RPMI7951 (cell line): ENCODE measurements around the gene ATP5F1D. TPM values are rescaled to one million over a fixed set of nuclear protein-coding genes. Genes with fewer than 3 reads are reported as not detected.
A peak's percentile ranks its signal among the peaks of the same experiment; 100 is the strongest.

Experiments used
- DNase-seq: peaks from one replicate; pipeline ENCODE4 v3.0.0-alpha.2; 2012; ENCODE audit warnings: low read depth
- total RNA-seq: library from RNA; depleted of rRNA; stranded (reverse); fragments of >200 nt; shearing (Covaris generic); gene quantifications from 2 replicates; pipeline ENCODE4 v1.2.3, GENCODE V29; 2014

ATP5F1D gene
- total RNA-seq, 1 experiment from 2014 or later: 41.8 TPM

DNA sequence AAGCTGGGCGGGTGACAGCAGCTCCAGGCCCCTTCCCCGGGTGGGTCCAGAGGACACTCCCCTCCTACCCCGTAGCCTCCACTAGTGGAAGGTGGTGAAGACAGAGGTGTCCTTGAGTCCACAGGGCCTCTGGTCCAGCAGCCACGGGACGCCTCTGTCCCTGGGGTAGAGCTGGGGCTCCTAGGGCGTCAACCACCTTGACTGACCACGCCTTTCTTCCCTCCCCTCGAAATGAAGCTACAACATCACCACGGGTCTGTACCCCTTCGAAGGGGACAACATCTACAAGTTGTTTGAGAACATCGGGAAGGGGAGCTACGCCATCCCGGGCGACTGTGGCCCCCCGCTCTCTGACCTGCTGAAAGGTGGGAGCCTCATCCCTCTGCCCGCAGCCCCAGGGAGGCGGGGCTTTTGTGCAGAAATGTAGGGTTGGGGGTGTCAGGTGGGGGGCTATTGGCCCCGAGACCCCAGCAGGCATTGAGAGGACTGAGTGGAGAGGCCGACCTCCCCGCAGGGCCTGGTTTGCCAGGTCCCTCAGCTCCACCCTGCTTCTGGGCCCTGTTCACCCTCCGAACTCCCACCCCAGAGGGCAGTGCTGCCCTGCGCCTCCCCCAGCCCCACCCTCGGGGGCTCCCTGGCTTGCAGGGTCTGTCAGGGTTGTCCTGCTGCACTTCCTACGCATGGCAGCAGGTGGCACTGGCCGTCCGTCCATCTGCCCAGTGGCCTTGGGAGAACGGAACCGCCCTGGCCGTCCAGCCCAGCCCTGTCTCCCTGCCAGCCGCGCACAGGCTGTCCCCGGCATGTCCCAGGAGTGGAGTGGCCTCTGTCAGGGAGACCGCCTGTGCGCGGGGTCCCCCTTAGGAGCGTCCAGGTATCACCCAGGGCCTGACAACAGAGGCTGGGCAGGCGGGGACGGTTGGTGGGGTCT, 20.3 kb upstream of the ATP5F1D start:
- peak; percentile 39 for DNase-seq

DNA sequence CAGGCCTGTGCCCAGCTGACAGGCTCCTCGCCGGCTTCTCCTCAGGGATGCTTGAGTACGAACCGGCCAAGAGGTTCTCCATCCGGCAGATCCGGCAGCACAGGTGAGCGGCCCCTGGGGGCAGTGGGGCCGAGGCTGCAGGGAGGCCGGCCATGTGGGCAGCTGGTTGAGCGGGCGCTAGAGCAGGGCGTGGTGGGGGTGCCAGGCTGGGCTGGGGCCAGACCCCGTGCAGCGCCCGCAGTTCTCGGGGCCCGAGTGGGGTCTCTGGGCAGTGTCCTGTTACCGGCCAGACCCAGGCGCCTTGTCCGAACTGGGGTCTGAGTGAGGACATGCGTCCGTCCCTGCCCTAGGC, 19.7 kb upstream of the ATP5F1D start:
- no peak for DNase-seq

DNA sequence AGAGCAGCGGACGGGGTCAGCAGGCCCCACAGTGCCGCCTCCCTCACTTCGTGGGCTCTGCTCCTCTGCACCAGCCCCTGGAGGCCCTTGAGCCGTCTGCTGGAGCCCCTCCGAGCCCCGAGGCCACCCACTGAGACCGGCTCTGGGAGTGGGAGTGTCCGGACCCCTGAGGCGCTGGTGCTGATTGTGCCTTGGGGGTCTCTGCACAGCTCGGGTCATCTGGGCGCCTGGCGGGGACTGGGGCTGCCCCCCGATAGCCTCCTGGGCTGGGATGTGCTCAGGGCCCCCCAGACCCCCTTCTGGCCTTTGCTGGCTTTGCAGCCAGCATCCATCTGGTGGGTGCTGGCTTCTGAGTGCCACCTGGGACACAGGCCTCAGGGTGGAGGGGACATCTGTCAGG, 19.2 kb upstream of the ATP5F1D start:
- no peak for DNase-seq

DNA sequence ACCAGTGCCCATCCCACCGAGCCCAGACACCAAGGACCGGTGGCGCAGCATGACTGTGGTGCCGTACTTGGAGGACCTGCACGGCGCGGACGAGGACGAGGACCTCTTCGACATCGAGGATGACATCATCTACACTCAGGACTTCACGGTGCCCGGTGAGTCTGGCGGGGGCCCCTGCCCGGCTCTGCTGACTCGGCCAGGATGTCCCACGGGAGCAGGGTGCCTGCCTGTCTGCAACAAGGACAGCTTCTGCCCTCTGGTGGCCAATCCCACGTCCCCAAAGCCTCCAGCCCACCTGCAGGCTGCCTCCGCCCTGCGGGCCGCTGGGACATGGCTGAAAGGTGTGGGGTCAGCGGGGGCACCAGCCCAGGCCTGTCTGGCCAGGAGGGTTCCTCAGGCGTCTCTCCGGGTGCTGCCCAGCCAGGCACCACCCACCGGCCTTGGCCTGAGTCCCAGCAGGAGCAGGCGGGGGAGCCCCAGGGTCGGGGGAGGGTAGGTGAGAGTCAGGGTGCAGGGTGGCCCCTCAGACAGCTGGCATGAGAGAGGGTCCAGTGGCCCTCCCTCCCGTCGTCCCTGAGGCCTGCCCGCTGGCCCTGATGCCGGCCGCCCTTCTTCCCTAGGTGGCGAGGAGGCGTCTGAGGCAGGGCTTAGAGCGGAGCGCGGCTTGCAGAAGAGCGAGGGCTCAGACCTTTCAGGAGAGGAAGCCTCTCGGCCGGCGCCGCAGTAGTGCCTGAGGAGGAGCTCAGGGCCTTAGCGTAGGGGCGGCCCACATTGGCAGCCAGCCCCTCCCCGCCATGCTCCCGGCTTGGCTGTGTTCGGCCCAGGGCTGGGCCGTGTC, 18.3 kb upstream of the ATP5F1D start:
- DNase-seq: peak; percentile 43

- DNase-seq: no peak
These were observed 17.3 kb upstream of the ATP5F1D start for GRCh38 chr19:1224047-1224825.

DNA sequence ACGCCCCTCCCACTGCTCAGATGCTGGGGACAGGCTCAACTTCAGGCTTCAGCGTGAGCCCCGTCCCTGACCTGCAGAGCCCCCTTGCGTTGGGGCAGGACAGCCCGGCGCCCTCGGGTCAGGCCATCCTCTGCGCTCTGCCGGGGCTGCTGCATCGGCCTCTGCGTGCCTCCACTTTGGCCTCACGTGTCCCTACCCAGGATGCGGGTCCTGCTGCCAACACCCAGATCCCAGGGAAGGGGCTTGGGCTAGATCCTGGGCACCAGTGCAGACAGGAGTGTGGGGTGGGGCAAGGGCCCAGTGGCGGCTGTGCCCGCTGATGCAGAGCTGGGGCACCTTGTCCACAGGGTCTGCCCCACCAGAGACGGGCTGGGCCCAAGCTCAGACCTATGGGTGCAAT, 16.7 kb upstream of the ATP5F1D start:
- DNase-seq: no peak

GRCh38 chr19:1225440-1226226, 15.9 kb upstream of the ATP5F1D start:
- no peak for DNase-seq

- DNase-seq: no peak
These were observed 15.4 kb upstream of the ATP5F1D start for GRCh38 chr19:1226227-1226518.

DNA sequence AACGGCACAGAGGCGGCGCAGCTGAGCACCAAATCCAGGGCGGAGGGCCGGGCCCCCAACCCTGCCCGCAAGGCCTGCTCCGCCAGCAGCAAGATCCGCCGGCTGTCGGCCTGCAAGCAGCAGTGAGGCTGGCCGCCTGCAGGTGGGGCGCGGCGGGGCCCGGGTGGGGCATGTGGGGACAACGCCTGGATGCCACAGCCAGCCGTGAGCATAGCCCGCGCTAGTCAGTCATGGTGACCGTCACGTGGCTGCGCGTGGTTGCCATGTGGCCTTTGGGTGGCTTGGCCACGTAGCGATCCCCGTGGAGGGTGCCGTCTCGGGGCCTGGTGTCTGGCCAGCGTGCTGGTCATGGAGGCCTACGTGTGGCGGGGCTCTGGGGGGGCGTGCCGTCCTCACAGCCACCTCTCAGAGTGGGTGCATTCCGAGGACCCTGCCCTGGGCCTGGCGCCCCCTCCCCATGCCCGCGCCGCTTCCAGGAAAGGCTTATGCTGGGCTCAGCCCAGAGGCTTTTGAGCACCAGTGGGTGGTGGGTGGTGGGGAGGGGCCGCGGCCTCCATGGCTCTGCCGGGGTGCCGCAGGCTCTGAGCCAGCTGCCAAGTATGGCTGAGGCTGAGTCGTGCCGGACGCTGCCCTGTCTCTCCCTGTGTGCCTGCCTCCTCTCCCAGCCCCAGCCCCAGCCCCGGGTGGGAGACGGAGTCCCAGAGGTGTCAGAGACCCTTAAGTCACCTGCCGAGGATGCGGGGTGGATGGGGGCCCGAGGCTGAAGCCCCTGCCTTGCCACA, 14.8 kb upstream of the ATP5F1D start:
- DNase-seq: no peak

GRCh38 chr19:1227304-1228054, 14.1 kb upstream of the ATP5F1D start:
- DNase-seq: no peak

DNA sequence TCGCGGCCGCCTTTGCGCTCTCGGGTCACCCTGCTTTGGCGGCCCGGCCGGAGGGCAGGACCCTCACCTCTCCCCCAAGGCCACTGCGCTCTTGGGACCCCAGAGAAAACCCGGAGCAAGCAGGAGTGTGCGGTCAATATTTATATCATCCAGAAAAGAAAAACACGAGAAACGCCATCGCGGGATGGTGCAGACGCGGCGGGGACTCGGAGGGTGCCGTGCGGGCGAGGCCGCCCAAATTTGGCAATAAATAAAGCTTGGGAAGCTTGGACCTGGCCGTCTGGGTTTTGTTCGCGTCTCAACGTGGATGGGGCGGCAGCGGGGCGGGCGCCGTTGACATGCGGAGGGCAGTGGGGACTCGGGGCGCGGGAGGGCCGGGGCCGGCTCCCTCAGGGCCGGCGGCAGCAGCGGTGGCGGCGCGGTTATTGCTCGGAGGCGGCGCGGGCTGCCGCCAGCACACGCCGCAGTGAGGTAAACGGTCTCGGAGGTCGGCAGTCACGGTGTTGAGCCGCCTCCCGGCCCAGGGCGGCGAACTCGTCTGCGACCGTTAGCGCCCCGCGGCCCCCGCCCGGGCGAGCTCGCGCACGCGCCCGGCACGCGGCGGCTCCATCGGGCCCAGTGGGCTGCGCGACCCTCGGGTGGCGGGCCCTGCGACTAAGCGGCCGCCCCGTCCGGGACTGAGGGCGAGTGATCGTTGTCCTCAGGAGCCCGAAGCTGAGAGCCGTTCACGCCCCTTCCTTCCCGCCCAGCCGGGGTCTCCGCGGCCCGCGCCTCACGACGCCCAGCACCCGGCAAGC, 13.2 kb upstream of the ATP5F1D start:
- DNase-seq: no peak

DNA sequence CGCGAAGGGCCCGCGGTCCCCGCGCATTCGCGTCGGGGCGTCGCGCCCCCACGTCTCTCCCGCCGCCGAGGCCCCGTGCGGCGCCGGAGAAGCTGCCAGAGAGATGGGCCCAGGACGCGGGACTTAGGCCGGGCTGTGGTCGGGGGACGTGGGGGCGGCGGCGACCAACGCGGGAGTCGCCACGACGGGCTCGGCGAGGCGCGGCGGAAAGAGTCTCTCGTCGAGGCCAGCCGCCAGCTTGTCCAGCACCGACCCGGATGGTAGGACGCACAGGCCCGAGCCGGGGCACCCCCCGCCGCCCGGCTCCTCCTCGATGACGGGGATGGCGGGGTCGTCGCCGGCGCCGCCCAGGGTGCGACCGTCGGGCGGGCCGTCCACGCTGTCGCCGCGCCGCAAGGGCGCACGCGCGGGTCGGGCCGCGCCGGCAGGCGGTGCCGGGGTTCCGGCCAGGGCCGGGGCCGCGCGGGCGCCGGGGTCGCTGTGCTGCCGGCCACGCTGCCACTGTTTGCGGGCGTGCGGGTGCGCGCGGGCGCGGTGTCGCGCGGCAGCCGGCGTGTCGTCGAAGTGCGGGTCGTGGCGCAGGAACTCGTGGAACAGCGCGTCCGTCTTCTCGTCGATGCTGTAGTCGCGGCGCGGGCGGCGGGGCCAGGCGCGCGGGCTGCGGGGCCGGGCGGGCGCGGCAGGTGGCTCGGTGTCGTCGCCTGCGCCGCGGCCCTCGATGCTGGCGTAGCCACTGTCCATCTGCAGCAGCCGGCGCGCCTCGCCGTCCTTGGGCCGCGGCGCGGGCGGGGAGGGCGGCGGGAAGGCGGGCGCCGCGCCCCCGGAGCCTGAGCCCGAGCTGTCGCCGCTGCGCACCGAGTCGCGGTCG, 12.3 kb upstream of the ATP5F1D start:
- DNase-seq: no peak

- no peak for DNase-seq
These were observed 11.4 kb upstream of the ATP5F1D start for GRCh38 chr19:1229924-1230782.

- DNase-seq: no peak
These were observed 10.6 kb upstream of the ATP5F1D start for GRCh38 chr19:1230783-1231489.

GRCh38 chr19:1231729-1232637, 9.6 kb upstream of the ATP5F1D start:
- DNase-seq: no peak
